ENCODE results near the gene NCKAP5. TPM values are rescaled to one million over a fixed set of nuclear protein-coding genes. Genes with fewer than 3 reads are reported as not detected.

NCKAP5 gene
- total RNA-seq, 4 donors from 2014 or later: 0.37 to 1.3 (median 0.83) TPM

DNA sequence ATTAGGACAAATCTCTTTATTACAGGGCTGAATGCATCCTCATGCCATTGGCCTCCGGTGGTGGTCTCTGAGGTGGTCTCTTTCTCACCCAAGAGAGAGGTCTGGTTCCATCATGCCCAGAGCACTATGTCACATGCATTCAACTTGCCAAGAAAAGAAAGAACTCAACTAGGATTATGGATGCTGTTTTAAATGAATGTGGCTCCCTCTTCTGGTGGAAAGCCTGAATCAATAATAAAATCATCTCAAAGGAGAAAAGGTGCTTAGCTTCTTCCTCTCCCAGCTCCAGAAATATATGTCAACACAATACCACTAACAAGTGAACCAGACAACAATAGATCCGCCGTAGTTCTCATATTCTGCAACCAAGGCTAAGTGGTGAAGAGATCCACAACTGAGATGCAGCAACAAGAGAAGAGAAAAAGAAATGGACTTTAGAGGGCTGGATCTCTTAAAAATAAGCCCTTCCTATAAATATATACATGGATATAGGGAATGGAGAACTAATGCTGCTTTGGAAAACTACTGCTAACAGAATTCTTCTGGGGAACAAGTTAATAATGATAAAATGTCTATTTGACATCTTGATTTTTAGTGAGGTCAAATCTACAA is 396.8 kb downstream of the NCKAP5 start:
- no peak for TF ChIP-seq CTCF (IDR thresholded peaks at IDR 0.05)
- ATAC-seq (ENCODE audit: low FRiP score): no peak

DNA sequence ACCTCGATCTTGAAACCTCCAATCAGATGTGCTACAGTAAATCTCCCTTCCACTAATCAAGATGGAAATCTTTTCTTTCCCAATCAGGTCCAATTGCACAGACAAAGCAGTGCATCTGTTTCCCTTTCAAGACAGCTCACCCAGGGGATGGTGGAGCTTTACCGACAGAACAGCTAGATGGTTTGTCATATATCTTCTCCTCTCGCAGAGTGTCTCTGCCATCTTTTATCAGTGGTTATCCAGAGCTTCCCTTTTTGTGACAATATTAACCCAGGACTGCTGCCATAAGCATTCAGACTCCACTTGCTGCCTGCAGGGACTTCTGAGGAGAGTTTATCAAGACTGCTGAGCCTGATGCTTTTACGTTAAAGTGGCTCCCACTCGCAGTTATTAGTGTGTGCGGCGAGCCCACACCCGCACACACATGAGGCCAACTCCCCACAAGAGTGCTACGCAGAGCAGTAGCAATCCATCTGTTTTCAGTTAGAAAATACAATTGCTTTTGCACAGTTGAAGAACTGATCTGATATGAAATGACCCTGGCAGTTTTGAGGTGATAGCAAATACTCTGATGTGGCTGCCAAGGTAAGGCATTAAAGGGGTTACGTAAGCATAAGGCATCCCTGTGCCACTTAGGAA is 398.9 kb downstream of the NCKAP5 start:
- DNase-seq (ENCODE audit: low spot score) (no peak), ATAC-seq (ENCODE audit: low FRiP score) (no peak)
- TF ChIP-seq CTCF (IDR thresholded peaks at IDR 0.05): no peak

More for the DNA sequence above, 396.8 kb downstream of the NCKAP5 start:
- no peak for DNase-seq (ENCODE audit: low spot score)

DNA sequence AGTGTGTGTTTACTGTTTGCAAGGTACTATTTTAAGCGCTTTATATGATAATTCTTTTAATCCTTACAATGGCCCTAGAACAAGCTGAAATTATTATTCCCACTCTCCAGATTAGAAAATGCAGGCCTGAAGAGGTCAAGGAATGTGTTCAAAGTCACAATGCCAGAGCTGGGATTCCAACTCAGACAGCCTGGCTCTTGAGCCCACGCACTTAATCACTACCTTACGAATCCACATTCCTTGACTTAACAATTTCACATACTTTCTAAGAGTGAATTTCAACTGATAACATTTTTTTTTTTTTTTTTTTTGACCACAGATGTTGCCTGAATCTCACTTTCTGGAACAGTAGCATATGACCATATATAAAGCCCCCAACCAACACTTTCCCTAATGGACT is 400.3 kb downstream of the NCKAP5 start:
- no peak for DNase-seq (ENCODE audit: low spot score)
- no peak for TF ChIP-seq CTCF (IDR thresholded peaks at IDR 0.05)
- ATAC-seq (ENCODE audit: low FRiP score): no peak

DNA sequence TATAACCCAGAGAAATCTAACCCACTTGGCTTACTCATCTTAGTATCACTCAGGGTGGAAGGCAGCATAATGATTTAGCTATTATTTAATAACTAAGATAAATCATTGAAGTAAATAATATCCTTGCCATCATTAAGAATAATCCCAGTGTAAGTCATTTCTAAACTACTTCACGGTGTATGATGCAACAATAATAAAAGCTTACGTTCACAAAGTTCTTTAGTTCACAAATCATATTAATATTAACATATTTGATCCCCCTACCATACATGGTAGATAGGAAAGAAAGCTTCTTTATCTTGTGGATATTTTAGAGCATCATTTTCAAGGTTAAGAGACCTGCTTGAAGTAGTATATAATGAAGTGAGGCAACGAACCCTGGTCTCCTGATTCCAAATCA is 401.0 kb downstream of the NCKAP5 start:
- TF ChIP-seq CTCF (IDR thresholded peaks at IDR 0.05): no peak
- ATAC-seq (ENCODE audit: low FRiP score) (no peak), DNase-seq (ENCODE audit: low spot score) (no peak)

GRCh38 chr2:133166031-133166430 is 402.2 kb downstream of the NCKAP5 start:
- DNase-seq (ENCODE audit: low spot score) (no peak), ATAC-seq (ENCODE audit: low FRiP score) (no peak)
- TF ChIP-seq CTCF (IDR thresholded peaks at IDR 0.05): no peak

DNA sequence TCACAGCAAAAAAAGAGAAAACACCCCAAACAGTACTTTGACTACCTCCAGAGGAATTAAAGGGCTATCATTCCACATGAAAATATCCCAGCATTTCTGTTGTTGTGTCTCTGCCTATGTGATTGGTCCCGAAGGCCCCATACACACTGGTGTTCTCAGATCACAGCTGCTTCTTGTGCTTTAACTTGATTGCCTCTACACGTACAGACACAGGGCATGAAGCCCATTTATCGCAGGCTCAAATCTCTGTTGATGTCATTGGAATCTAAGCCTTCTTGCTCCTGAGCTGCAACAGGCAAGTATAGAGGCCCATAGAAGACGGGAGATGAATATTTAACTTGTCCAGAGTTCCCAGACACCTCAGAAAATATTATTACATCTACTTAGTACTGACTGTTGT is 405.2 kb downstream of the NCKAP5 start:
- TF ChIP-seq CTCF (IDR thresholded peaks at IDR 0.05): no peak
- ATAC-seq (ENCODE audit: low FRiP score) (no peak), DNase-seq (ENCODE audit: low spot score) (no peak)

- ATAC-seq (ENCODE audit: low FRiP score) (no peak), DNase-seq (ENCODE audit: low spot score) (no peak)
- no peak for TF ChIP-seq CTCF (IDR thresholded peaks at IDR 0.05)
Measured at GRCh38 chr2:133158442-133158841, 409.8 kb downstream of the NCKAP5 start.
